Heart right ventricle (tissue), 16 donors: Measurements from ENCODE around the gene IL1RN. TPM values are rescaled to one million over a fixed set of nuclear protein-coding genes. Genes with fewer than 3 reads are reported as not detected.

ENCODE experiments used
- ATAC-seq, 8 donors: fragments of 200-7000 bp; cut with Tn5 transposase; one replicate each; pipeline ENCODE4 v1.9.1; 2020; ENCODE audit warnings: mild to moderate bottlenecking in 8 of 8, moderate library complexity in 8 of 8, moderate number of reproducible peaks in 1 of 8
- DNase-seq, 2 donors: peaks; one replicate each; pipeline ENCODE4 v3.0.0-alpha.2; 2020
- H3K27ac ChIP-seq, 10 donors: fragments of 200-600 bp; sonication (generic) in 2 of 10; one replicate each; pipeline versions ENCODE4 v1.5.0 to v1.8.0; 2020 to 2022; ENCODE audit warnings: mild to moderate bottlenecking in 3 of 10
- H3K27me3 ChIP-seq, 7 donors: fragments of 200-600 bp; one replicate each; pipeline ENCODE4 v1.8.0; 2021 to 2022; ENCODE audit warnings: mild to moderate bottlenecking in 2 of 7
- H3K36me3 ChIP-seq, 9 donors: fragments of 200-600 bp; sonication (generic) in 1 of 9; one replicate each; pipeline versions ENCODE4 v1.5.0 to v1.8.0; 2020 to 2022; ENCODE audit warnings: mild to moderate bottlenecking in 2 of 9
- H3K4me1 ChIP-seq, 9 donors: fragments of 200-600 bp; sonication (generic) in 1 of 9; one replicate each; pipeline versions ENCODE4 v1.5.0 to v1.8.0; 2020 to 2022; ENCODE audit warnings: mild to moderate bottlenecking in 4 of 9
- H3K4me3 ChIP-seq, 10 donors: fragments of 200-600 bp; sonication (generic) in 2 of 10; one replicate each; pipeline versions ENCODE4 v1.5.0 to v1.8.0; 2020 to 2022; ENCODE audit warnings: mild to moderate bottlenecking in 7 of 10, moderate library complexity in 2 of 10
- H3K9me3 ChIP-seq, 11 donors: fragments of 200-600 bp in 10 of 11; sonication (generic) in 2 of 11; one replicate each; pipeline versions ENCODE4 v1.5.0 to v1.8.0; 2013 to 2022; ENCODE audit warnings: mild to moderate bottlenecking in 2 of 11, control low read depth in 1 of 11, moderate library complexity in 1 of 11
- WGBS, 2 donors: extraction: QIAGEN DNeasy Blood & Tissue Kit; methylation state at CpG; one replicate each; pipeline ENCODE4 v1.1.7; 2013; ENCODE audit warnings: inconsistent platforms in 1 of 2; 5-methylcytosine and 5-hydroxymethylcytosine counted together
- intact Hi-C, 10 donors: fragments of 100-400 bp; cut with DNase I; formaldehyde crosslinking; loops; one replicate each; pipeline versions ENCODE4 v1.11.1 to v1.14.2; 2022
- polyA plus RNA-seq, 2 donors: library from polyadenylated mRNA; stranded (reverse); fragments of 200-250 nt; gene quantifications; one replicate each; pipeline ENCODE4 v1.2.3, GENCODE V29; 2013
- total RNA-seq, 10 donors: library from RNA; stranded (reverse); fragmentation: NEBNext Ultra II Directional in 3 of 10; extraction: Animal tissue kit (Norgen Biotek cat#: 25700) in 3 of 10; gene quantifications; one replicate each; pipeline versions ENCODE4 v1.2.1 to v1.2.4, GENCODE V29; 2021 to 2023
- TF ChIP-seq, protein P1 (sequence below), 9 donors: fragments of 200-600 bp; sonication (generic) in 2 of 9; IDR thresholded peaks; one replicate each; pipeline versions ENCODE4 v1.5.0 to v1.8.0; 2021 to 2022; ENCODE audit warnings: antibody characterized with exemption in 9 of 9, mild to moderate bottlenecking in 5 of 9, moderate library complexity in 1 of 9
- donor health status: Arrhythmogenic right ventricular cardiomyopathy.
- donor health status: ischemic (EF 13 %, LVEDD 7.1; RV severe dilation, severe dysfunction).
- donor health status: healthy with polysubstance abuse.
- donor health status: DM: no; HTN: yes; CAD: no.
- donor health status: DM: no; HTN: no; CAD: no.
- donor health status: ischemic (EF 25% LVEDD 6.9; RV normal size, moderate dysfunction).
- donor health status: ischemic (EF 25% LVEDD 5.7; RV mildly dilated, moderate dysfunction).
- donor health status: healthy.
- donor health status: DM: yes; HTN: yes; CAD: no.
- donor health status: Ischemic cardiomyopathy.
- donor health status: ischemic (EF 35%, LVEDD 5.7; RV mildly dilated, moderate dysfunction).
- donor health status: nonischemic (EF 11% LVEDD 7.7; RV severe dilation, severe dysfunction).
- donor health status: DM: yes; HTN: yes; CAD: no.
- donor health status: PGD.
- donor health status: ischemic (EF 29% LVEDD 5.4; RV normal size, mild dysfunction).
- donor health status: nonischemic (EF 23%, LVEDD 6.1; RV moderate dilation, normal function).

Gene IL1RN
- total and polyA plus RNA-seq, 12 donors, result 0.22 to 9.2 (median 0.85) TPM; not detected in 2

DNA sequence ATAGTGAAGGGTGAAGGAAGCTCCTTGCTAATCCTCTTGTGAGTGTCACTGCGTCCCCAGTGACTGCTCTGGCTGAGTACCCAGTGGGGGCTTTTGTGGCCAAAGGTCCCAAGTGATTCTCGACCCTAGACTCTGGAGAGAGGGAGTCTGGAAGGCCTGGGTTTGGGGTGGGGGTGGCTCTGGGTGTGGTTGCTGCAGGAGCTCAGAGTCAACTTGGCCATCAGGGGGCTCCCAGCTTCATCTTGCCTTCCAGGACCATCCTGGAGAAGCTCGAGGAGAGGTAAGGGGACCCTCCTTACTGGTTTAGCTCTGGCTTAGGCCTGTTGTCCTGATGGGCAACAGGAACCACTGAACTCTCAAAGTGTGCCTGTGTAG lies 47.0 kb downstream of the IL1RN start:
- H3K36me3 ChIP-seq, result no peaks in the 10 kb centered on the region
- intact Hi-C loops, result no loop called here
- TF ChIP-seq, protein P1, sequence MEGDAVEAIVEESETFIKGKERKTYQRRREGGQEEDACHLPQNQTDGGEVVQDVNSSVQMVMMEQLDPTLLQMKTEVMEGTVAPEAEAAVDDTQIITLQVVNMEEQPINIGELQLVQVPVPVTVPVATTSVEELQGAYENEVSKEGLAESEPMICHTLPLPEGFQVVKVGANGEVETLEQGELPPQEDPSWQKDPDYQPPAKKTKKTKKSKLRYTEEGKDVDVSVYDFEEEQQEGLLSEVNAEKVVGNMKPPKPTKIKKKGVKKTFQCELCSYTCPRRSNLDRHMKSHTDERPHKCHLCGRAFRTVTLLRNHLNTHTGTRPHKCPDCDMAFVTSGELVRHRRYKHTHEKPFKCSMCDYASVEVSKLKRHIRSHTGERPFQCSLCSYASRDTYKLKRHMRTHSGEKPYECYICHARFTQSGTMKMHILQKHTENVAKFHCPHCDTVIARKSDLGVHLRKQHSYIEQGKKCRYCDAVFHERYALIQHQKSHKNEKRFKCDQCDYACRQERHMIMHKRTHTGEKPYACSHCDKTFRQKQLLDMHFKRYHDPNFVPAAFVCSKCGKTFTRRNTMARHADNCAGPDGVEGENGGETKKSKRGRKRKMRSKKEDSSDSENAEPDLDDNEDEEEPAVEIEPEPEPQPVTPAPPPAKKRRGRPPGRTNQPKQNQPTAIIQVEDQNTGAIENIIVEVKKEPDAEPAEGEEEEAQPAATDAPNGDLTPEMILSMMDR (IDR thresholded peaks at IDR 0.05), result no peak
- 83 to 86% methylated on average over 3 of the region's 3 CpGs for whole genome bisulfite sequencing, 2 donors
- peak overlapping the region in 3 of 10 donors; percentile 53 to 91 (median 69) for H3K27ac ChIP-seq
- peaks cover 0 to 4% (median 0%) of the 10 kb centered on the region in 7 donors for H3K27me3 ChIP-seq
- H3K4me1 ChIP-seq, result peaks cover 0 to 45% (median 0%) of the 10 kb centered on the region in 9 donors
- H3K9me3 ChIP-seq, result no peaks in the 10 kb centered on the region
- DNase-seq (no peak), ATAC-seq (no peak)
- peak overlapping the region in 6 of 10 donors; percentile 3 to 62 (median 18) for H3K4me3 ChIP-seq

DNA sequence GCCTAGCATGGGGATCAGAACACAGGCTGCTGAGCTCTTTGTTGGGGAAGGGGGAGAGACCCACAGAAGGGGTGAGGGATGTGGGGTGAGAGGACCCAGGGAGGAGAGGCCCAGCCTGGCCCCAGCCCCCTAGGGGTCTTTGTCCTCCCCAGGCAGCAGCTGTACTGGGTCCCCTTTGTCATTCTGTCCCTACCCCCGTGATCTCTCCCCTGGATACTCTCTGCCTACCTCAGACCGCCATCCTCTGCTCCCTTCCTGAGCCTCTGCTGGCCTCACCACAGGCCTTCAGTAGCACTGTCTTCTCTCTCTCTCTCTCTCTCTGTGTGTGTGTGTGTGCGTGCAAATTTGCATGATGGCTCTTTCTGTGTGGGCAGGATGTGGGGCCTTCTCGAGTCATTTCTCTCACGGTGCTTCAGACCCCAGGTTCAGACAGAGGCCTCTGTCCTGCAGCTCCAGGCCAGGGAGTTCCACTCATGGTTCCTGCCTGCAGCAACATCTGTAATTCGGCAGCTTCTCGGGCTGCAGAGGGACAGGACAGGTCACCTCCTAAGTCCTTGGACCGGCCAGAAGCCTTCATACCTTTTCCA lies 47.7 kb downstream of the IL1RN start:
- H3K36me3 ChIP-seq, result no peaks in the 10 kb centered on the region
- peaks cover 0 to 4% (median 0%) of the 10 kb centered on the region in 7 donors for H3K27me3 ChIP-seq
- H3K4me1 ChIP-seq, result peaks cover 0 to 49% (median 0%) of the 10 kb centered on the region in 9 donors
- peak overlapping the region in 1 of 10 donors; percentile 91 for H3K27ac ChIP-seq
- DNase-seq (no peak), ATAC-seq (peak in 4 of 8 donors; percentile 13 to 50 (median 40))
- H3K9me3 ChIP-seq, result no peaks in the 10 kb centered on the region
- intact Hi-C loops, result no loop called here
- H3K4me3 ChIP-seq, result peak overlapping the region in 2 of 10 donors; percentile 33 to 62
- TF ChIP-seq, protein P1 (IDR thresholded peaks at IDR 0.05), result no peak
- WGBS, 2 donors, result 70 to 73% methylated on average over 8 of the region's 8 CpGs

DNA sequence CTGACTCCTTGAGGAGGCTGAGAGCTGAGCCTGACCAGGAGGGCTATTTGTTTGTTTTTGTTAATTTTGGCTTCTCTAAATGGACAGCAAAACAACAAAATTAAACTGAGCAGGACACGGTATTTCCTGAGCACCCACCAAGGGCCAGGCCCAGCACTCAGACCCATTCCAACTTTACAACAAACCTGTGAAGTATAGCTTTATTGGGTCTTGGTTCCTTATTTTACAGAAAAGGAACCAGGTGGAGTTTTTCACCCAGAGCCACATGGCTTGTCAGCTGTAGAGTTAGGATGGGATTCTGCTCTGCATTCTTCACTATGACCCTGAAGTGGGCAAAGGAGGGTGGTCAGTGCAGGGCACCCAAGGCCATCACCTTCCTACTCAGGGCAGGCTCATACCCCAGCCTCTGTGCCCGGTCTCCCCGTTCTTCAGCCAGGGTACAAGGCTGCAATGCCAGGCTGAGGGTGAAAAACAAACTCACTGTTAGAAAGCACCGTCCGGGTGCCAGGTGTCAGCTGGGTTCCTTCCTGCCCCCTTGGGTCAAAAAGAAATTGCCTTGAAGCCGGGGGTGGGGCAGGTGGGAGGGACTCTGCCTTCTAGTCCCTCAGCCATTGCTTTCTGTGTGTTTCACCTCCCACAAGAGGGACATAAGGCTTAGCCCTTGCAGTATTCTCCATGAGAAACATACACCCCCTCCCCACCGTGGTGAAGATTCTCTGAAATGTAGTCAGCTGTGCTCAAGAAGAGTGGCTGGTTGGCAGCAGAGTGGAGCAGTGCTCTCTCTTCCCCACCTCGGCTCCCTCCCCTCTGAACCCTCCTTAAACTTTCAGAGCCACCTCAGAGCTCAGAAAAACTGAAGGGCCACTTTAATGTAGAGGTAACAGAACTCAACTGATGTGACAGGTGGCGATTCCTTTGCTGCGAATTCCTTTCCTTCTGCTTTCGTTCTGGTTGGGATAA lies 48.6 kb downstream of the IL1RN start:
- Histone ChIP-seq H3K27ac (peak overlapping the region in 1 of 10 donors; percentile 91), H3K4me3 (peak overlapping the region in 1 of 10 donors; percentile 62), H3K9me3 (no peaks in the 10 kb centered on the region), H3K36me3 (no peaks in the 10 kb centered on the region), H3K27me3 (peaks cover 0 to 4% (median 0%) of the 10 kb centered on the region in 7 donors), H3K4me1 (peaks cover 0 to 58% (median 0%) of the 10 kb centered on the region in 9 donors)
- DNase-seq (no peak), ATAC-seq (no peak)
- WGBS, 2 donors, result 66 to 77% methylated on average over 11 of the region's 11 CpGs
- TF ChIP-seq, protein P1 (IDR thresholded peaks at IDR 0.05), result no peak
- intact Hi-C loops, result no loop called here

DNA sequence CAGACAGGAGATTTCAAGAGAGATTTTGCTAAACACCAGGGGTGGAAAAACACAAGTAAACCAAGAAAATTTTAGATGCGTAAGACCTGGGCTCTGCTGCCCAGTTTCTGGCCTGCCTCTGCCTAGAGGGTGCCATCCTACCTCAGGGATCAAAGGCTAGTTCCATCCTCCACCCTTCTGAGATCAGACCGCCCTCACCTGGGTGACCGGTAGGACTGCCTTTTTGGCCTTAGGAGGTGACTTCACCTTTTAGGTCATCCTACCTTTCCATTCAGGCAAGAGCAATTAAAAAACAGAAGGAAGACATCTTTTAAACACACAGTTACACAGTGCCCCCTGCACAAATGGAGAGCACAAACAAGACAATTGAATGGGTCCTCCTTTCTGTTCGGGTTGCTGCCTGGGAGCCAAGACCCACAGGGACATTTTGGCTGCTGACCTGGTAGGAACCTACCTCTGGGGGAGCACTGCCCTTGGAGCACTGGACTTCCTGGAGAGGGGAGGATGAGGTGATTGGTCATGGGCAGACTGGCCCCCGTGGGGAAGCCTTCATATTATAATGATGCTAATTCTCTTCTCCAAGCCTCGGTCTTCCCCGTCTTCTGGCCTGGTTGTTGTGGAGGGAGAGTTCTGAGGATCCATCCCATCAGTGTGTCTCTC lies 49.4 kb downstream of the IL1RN start:
- intact Hi-C loops, result no loop called here
- Histone ChIP-seq H3K36me3 (no peaks in the 10 kb centered on the region), H3K4me1 (peaks cover 0 to 66% (median 0%) of the 10 kb centered on the region in 9 donors), H3K27me3 (peaks cover 0 to 4% (median 0%) of the 10 kb centered on the region in 7 donors), H3K27ac (peak overlapping the region in 1 of 10 donors; percentile 36), H3K9me3 (no peaks in the 10 kb centered on the region), H3K4me3 (peak overlapping the region in 1 of 10 donors; percentile 62)
- no peak for DNase-seq
- 88 to 93% methylated on average over 7 of the region's 7 CpGs for WGBS, 2 donors
- no peak for ATAC-seq
- TF ChIP-seq, protein P1 (IDR thresholded peaks at IDR 0.05), result no peak
